Measurements from ENCODE around the gene GATB. TPM values are rescaled to one million over a fixed set of nuclear protein-coding genes. Genes with fewer than 3 reads are reported as not detected.

Gene GATB
- total RNA-seq, 5 donors from 2014 or later (not counting 1 experiment from before 2014, with no cell fraction given): 9.6 to 15.3 (median 12.7) TPM

DNA sequence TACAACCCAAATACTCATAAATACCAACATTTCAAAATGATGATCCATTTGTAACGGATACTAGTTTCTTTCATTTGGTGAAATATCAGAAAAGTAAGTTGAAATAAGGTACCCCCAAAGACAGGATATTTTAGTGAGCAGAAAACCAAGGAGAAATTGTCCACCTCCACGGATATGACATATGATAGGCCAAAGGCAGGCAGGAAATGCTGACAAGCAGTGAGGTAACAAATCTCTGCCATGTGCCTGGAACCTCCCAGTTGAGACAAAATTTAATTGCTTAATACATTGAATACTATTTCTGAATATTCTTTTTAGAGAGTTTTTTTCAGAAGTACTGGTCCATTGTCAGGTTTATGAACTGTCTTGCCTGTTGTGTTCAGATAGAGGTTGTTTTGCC lies 118.8 kb downstream of the GATB start:
- Histone ChIP-seq H3K27me3 (replicated peaks in 1 of 2; ENCODE audit: control insufficient read depth in 2 of 2, extremely low read depth in 1 of 2, insufficient read depth in 2 of 2, low read length in 1 of 2) (no peaks in the 10 kb centered on the region), H3K9me3 (no peaks in the 10 kb centered on the region), H3K4me3 (ENCODE audit: control insufficient read depth in 1 of 2, extremely low read depth in 1 of 2, low read length in 1 of 2) (no peak overlapping the region), H3K36me3 (ENCODE audit: control insufficient read depth in 2 of 2, extremely low read depth in 1 of 2, insufficient read depth in 1 of 2, low read length in 1 of 2) (no peaks in the 10 kb centered on the region), H3K4me1 (ENCODE audit: control insufficient read depth in 1 of 2, extremely low read depth in 1 of 2, insufficient read depth in 2 of 2, low read length in 2 of 2) (no peaks in the 10 kb centered on the region), H3K27ac (ENCODE audit: low read length) (no peak overlapping the region)
- DNase-seq (no peak), ATAC-seq (replicated peaks in 1 of 4) (no peak)
- WGBS (ENCODE audit: insufficient coverage): no CpG with 5 or more reads among the region's 2 CpGs
- H3K9me3 Mint-ChIP-seq: no peaks in the 10 kb centered on the region
- ChIA-PET POLR2A (no interaction called here), CTCF (no interaction called here)
- no peak overlapping the region for H3K27ac Mint-ChIP-seq
- peaks cover 0 to 6% of the 10 kb centered on the region in 2 donors for H3K27me3 Mint-ChIP-seq
- H3K36me3 Mint-ChIP-seq: no peaks in the 10 kb centered on the region
- no peaks in the 10 kb centered on the region for H3K4me1 Mint-ChIP-seq
- H3K4me3 Mint-ChIP-seq: no peak overlapping the region

GRCh38 chr4:151641167-151641566 lies 119.6 kb downstream of the GATB start:
- Mint-ChIP-seq H3K36me3 (no peaks in the 10 kb centered on the region), H3K27ac (no peak overlapping the region), H3K4me3 (no peak overlapping the region), H3K9me3 (no peaks in the 10 kb centered on the region), H3K27me3 (peaks cover 0 to 4% of the 10 kb centered on the region in 2 donors), H3K4me1 (no peaks in the 10 kb centered on the region)
- Histone ChIP-seq H3K9me3 (no peaks in the 10 kb centered on the region), H3K4me1 (ENCODE audit: control insufficient read depth in 1 of 2, extremely low read depth in 1 of 2, insufficient read depth in 2 of 2, low read length in 2 of 2) (no peaks in the 10 kb centered on the region), H3K27ac (ENCODE audit: low read length) (no peak overlapping the region), H3K4me3 (ENCODE audit: control insufficient read depth in 1 of 2, extremely low read depth in 1 of 2, low read length in 1 of 2) (no peak overlapping the region), H3K27me3 (replicated peaks in 1 of 2; ENCODE audit: control insufficient read depth in 2 of 2, extremely low read depth in 1 of 2, insufficient read depth in 2 of 2, low read length in 1 of 2) (no peaks in the 10 kb centered on the region), H3K36me3 (ENCODE audit: control insufficient read depth in 2 of 2, extremely low read depth in 1 of 2, insufficient read depth in 1 of 2, low read length in 1 of 2) (no peaks in the 10 kb centered on the region)
- POLR2A ChIA-PET: interaction anchor here in 1 of 2 donors (0.6 kb wide), 1 partner anchor 1016 kb away, joined by 3 read pairs; no protein-coding TSS in a partner anchor
- no peak for ATAC-seq (replicated peaks in 1 of 4)
- CTCF ChIA-PET: interaction anchor here in 1 of 2 donors (0.7 kb wide), 1 partner anchor 367 kb away, joined by 3 read pairs; no protein-coding TSS in a partner anchor
- no CpG with 5 or more reads among the region's 2 CpGs for WGBS (ENCODE audit: insufficient coverage)
- no peak for DNase-seq

- no peak overlapping the region for H3K27ac Mint-ChIP-seq
- no peaks in the 10 kb centered on the region for H3K36me3 Mint-ChIP-seq
- DNase-seq (no peak), ATAC-seq (replicated peaks in 1 of 4) (no peak)
- WGBS (ENCODE audit: insufficient coverage): no CpG with 5 or more reads among the region's 1 CpG
- H3K4me1 ChIP-seq (ENCODE audit: control insufficient read depth in 1 of 2, extremely low read depth in 1 of 2, insufficient read depth in 2 of 2, low read length in 2 of 2): no peaks in the 10 kb centered on the region
- CTCF ChIA-PET: interaction anchor here in 1 of 2 donors (0.7 kb wide), 1 partner anchor 368 kb away, joined by 3 read pairs; no protein-coding TSS in a partner anchor
- no peaks in the 10 kb centered on the region for H3K4me1 Mint-ChIP-seq
- H3K27me3 Mint-ChIP-seq: peaks cover 0 to 4% of the 10 kb centered on the region in 2 donors
- no peak overlapping the region for H3K4me3 Mint-ChIP-seq
- POLR2A ChIA-PET: interaction anchor here in 1 of 2 donors (0.5 kb wide), 1 partner anchor 1397 kb away, joined by 5 read pairs; no protein-coding TSS in a partner anchor
- H3K27me3 ChIP-seq (replicated peaks in 1 of 2; ENCODE audit: control insufficient read depth in 2 of 2, extremely low read depth in 1 of 2, insufficient read depth in 2 of 2, low read length in 1 of 2): no peaks in the 10 kb centered on the region
- H3K9me3 Mint-ChIP-seq: no peaks in the 10 kb centered on the region
- H3K36me3 ChIP-seq (ENCODE audit: control insufficient read depth in 2 of 2, extremely low read depth in 1 of 2, insufficient read depth in 1 of 2, low read length in 1 of 2): no peaks in the 10 kb centered on the region
- H3K27ac ChIP-seq (ENCODE audit: low read length): no peak overlapping the region
- no peak overlapping the region for H3K4me3 ChIP-seq (ENCODE audit: control insufficient read depth in 1 of 2, extremely low read depth in 1 of 2, low read length in 1 of 2)
- H3K9me3 ChIP-seq: no peaks in the 10 kb centered on the region
Observed at GRCh38 chr4:151640381-151640780, 120.4 kb downstream of the GATB start.

GRCh38 chr4:151638295-151638858 lies 122.4 kb downstream of the GATB start:
- ChIA-PET CTCF (interaction anchor here in 1 of 2 donors (0.7 kb wide), 1 partner anchor 926 kb away, joined by 3 read pairs; no protein-coding TSS in a partner anchor), POLR2A (interaction anchor here in 1 of 2 donors (0.6 kb wide), 1 partner anchor 70 kb away, joined by 3 read pairs; no protein-coding TSS in a partner anchor)
- Mint-ChIP-seq H3K9me3 (no peaks in the 10 kb centered on the region), H3K4me1 (no peaks in the 10 kb centered on the region), H3K27me3 (no peaks in the 10 kb centered on the region), H3K27ac (no peak overlapping the region), H3K4me3 (no peak overlapping the region), H3K36me3 (no peaks in the 10 kb centered on the region)
- Histone ChIP-seq H3K9me3 (no peaks in the 10 kb centered on the region), H3K4me3 (ENCODE audit: control insufficient read depth in 1 of 2, extremely low read depth in 1 of 2, low read length in 1 of 2) (no peak overlapping the region), H3K27ac (ENCODE audit: low read length) (no peak overlapping the region), H3K27me3 (replicated peaks in 1 of 2; ENCODE audit: control insufficient read depth in 2 of 2, extremely low read depth in 1 of 2, insufficient read depth in 2 of 2, low read length in 1 of 2) (no peaks in the 10 kb centered on the region), H3K4me1 (ENCODE audit: control insufficient read depth in 1 of 2, extremely low read depth in 1 of 2, insufficient read depth in 2 of 2, low read length in 2 of 2) (no peaks in the 10 kb centered on the region), H3K36me3 (ENCODE audit: control insufficient read depth in 2 of 2, extremely low read depth in 1 of 2, insufficient read depth in 1 of 2, low read length in 1 of 2) (no peaks in the 10 kb centered on the region)
- WGBS (ENCODE audit: insufficient coverage): 100% methylated on average over 1 of the region's 1 CpG
- no peak for ATAC-seq (replicated peaks in 1 of 4)
- no peak for DNase-seq

GRCh38 chr4:151631349-151631748 lies 129.5 kb downstream of the GATB start:
- H3K36me3 Mint-ChIP-seq: no peaks in the 10 kb centered on the region
- H3K36me3 ChIP-seq (ENCODE audit: control insufficient read depth in 2 of 2, extremely low read depth in 1 of 2, insufficient read depth in 1 of 2, low read length in 1 of 2): no peaks in the 10 kb centered on the region
- ChIA-PET POLR2A (no interaction called here), CTCF (no interaction called here)
- H3K9me3 ChIP-seq: no peaks in the 10 kb centered on the region
- no peak overlapping the region for H3K27ac ChIP-seq (ENCODE audit: low read length)
- H3K4me3 Mint-ChIP-seq: no peak overlapping the region
- H3K27me3 ChIP-seq (replicated peaks in 1 of 2; ENCODE audit: control insufficient read depth in 2 of 2, extremely low read depth in 1 of 2, insufficient read depth in 2 of 2, low read length in 1 of 2): peaks cover 0 to 2% of the 10 kb centered on the region in 2 experiments
- no peak for ATAC-seq (replicated peaks in 1 of 4)
- H3K4me3 ChIP-seq (ENCODE audit: control insufficient read depth in 1 of 2, extremely low read depth in 1 of 2, low read length in 1 of 2): no peak overlapping the region
- H3K4me1 ChIP-seq (ENCODE audit: control insufficient read depth in 1 of 2, extremely low read depth in 1 of 2, insufficient read depth in 2 of 2, low read length in 2 of 2): no peaks in the 10 kb centered on the region
- peaks cover 28 to 33% of the 10 kb centered on the region in 2 donors for H3K27me3 Mint-ChIP-seq
- H3K9me3 Mint-ChIP-seq: no peaks in the 10 kb centered on the region
- no peak overlapping the region for H3K27ac Mint-ChIP-seq
- H3K4me1 Mint-ChIP-seq: no peaks in the 10 kb centered on the region
- DNase-seq: no peak

DNA sequence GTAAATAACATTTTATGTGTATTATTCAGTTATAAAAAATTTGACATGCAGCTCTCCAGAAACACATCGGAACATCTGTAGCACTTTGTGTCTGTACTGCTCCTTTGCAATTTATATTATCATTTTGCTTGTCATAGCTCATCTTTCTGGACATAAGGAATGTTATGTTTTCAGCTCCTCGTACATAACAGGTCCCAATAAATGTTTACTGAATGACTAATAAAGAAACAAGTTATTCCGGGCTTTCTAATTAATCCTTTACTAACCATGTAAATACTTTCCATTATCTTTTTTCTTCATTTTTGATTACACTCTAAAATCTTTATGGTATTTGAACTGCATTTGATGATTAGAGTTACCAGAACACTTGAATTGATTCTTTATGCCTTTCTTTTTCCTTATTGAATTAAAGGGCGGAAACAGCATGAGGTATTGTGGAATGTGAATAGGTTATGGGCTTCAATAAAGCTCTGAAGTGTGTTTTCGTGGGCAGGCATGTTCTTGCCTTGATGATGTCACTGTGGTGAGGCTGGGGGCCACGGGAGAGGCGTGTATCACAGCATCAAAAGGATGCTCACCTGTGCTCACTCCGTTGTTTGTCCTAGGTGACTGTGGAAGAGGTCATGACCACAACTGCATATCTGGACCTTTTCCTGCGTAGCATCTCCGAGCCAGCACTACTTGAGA lies 131.6 kb downstream of the GATB start:
- Mint-ChIP-seq H3K4me1 (no peaks in the 10 kb centered on the region), H3K4me3 (no peak overlapping the region), H3K36me3 (no peaks in the 10 kb centered on the region), H3K27me3 (peaks cover 30 to 33% of the 10 kb centered on the region in 2 donors), H3K9me3 (no peaks in the 10 kb centered on the region), H3K27ac (no peak overlapping the region)
- CTCF ChIA-PET: no interaction called here
- H3K36me3 ChIP-seq (ENCODE audit: control insufficient read depth in 2 of 2, extremely low read depth in 1 of 2, insufficient read depth in 1 of 2, low read length in 1 of 2): no peaks in the 10 kb centered on the region
- no peaks in the 10 kb centered on the region for H3K4me1 ChIP-seq (ENCODE audit: control insufficient read depth in 1 of 2, extremely low read depth in 1 of 2, insufficient read depth in 2 of 2, low read length in 2 of 2)
- ATAC-seq (replicated peaks in 1 of 4): no peak
- no peak for DNase-seq
- no peaks in the 10 kb centered on the region for H3K9me3 ChIP-seq
- no peak overlapping the region for H3K27ac ChIP-seq (ENCODE audit: low read length)
- POLR2A ChIA-PET: no interaction called here
- peaks cover 2 to 6% of the 10 kb centered on the region in 2 experiments for H3K27me3 ChIP-seq (replicated peaks in 1 of 2; ENCODE audit: control insufficient read depth in 2 of 2, extremely low read depth in 1 of 2, insufficient read depth in 2 of 2, low read length in 1 of 2)
- WGBS (ENCODE audit: insufficient coverage): 46% methylated on average over 4 of the region's 10 CpGs
- no peak overlapping the region for H3K4me3 ChIP-seq (ENCODE audit: control insufficient read depth in 1 of 2, extremely low read depth in 1 of 2, low read length in 1 of 2)

Data from T-cell (primary cell).